ENCODE data around the gene PDHA1.

Gene PDHA1

DNA sequence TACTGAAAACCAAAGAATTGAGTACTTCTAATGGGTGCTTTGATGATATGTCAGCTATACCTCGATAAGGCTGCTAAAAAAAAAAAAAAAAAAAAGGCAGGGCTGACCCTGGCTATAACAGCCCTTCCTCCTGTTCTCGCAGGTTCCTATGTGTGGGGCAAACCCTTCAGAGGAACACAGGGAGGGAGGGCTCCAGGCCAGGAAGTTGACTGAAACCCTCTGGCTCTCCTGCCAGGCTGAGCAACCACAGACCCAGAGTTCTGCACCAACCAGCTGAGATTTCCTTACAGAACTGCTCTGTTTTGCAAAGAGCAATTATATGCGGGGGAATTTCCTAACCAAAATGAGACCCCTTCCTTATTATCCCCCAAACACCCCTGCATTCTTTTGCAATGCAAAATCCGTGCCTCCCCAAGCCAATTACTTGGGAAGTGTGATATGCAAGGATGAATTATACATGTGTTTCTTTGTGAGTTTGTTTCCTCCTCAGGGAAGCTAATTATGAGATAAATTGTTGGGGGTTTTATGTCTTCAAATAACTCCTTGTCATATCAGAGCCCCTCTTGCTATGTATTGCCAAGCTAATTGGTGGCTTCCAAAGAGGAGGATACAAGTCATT lies 45.6 kb downstream of the PDHA1 start:
- no peaks in the 10 kb centered on the region for H4K20me1 ChIP-seq (ENCODE audit: insufficient read depth, low read length)
- no peak overlapping the region for H3K4me2 ChIP-seq (ENCODE audit: low read length)
- no peak overlapping the region for H2AFZ ChIP-seq (ENCODE audit: low read length)
- TF ChIP-seq EZH2 (IDR thresholded peaks at IDR 0.05; ENCODE audit: borderline replicate concordance, low read length) (no peak), CTCF (IDR thresholded peaks at IDR 0.05; ENCODE audit: low read length) (no peak)
- H3K9me3 ChIP-seq (ENCODE audit: low read length), result no peaks in the 10 kb centered on the region
- no peaks in the 10 kb centered on the region for H3K36me3 ChIP-seq (ENCODE audit: insufficient read depth, low read length)
- H3K9me2 ChIP-seq (ENCODE audit: low read depth, low read length), result no peaks in the 10 kb centered on the region
- no peaks in the 10 kb centered on the region for H3K79me2 ChIP-seq (ENCODE audit: insufficient read depth, low read length)
- H3K4me1 ChIP-seq (ENCODE audit: insufficient read depth, low read length, severe bottlenecking), result no peaks in the 10 kb centered on the region
- no peaks in the 10 kb centered on the region for H3K27me3 ChIP-seq (ENCODE audit: insufficient read depth, low read length)
- no peaks in the 10 kb centered on the region for H3F3A ChIP-seq (ENCODE audit: insufficient read depth, low read length)
- no peak overlapping the region for H3K9ac ChIP-seq (ENCODE audit: low read length)
- no peak overlapping the region for H3K27ac ChIP-seq (ENCODE audit: low read depth, low read length, poor library complexity, severe bottlenecking)
- H3K4me3 ChIP-seq (ENCODE audit: low read depth, low read length, poor library complexity, severe bottlenecking), result no peak overlapping the region

GRCh38 chrX:19392078-19392477 lies 48.4 kb downstream of the PDHA1 start:
- Histone ChIP-seq H3K4me2 (ENCODE audit: low read length) (no peak overlapping the region), H3F3A (ENCODE audit: insufficient read depth, low read length) (no peaks in the 10 kb centered on the region), H3K36me3 (ENCODE audit: insufficient read depth, low read length) (no peaks in the 10 kb centered on the region), H4K20me1 (ENCODE audit: insufficient read depth, low read length) (no peaks in the 10 kb centered on the region), H3K4me3 (ENCODE audit: low read depth, low read length, poor library complexity, severe bottlenecking) (no peak overlapping the region), H3K79me2 (ENCODE audit: insufficient read depth, low read length) (no peaks in the 10 kb centered on the region), H3K9me2 (ENCODE audit: low read depth, low read length) (no peaks in the 10 kb centered on the region), H2AFZ (ENCODE audit: low read length) (no peak overlapping the region), H3K4me1 (ENCODE audit: insufficient read depth, low read length, severe bottlenecking) (no peaks in the 10 kb centered on the region), H3K27me3 (ENCODE audit: insufficient read depth, low read length) (no peaks in the 10 kb centered on the region), H3K9ac (ENCODE audit: low read length) (no peak overlapping the region), H3K9me3 (ENCODE audit: low read length) (no peaks in the 10 kb centered on the region), H3K27ac (ENCODE audit: low read depth, low read length, poor library complexity, severe bottlenecking) (no peak overlapping the region)
- no peak for TF ChIP-seq EZH2 (IDR thresholded peaks at IDR 0.05; ENCODE audit: borderline replicate concordance, low read length)
- no peak for TF ChIP-seq CTCF (IDR thresholded peaks at IDR 0.05; ENCODE audit: low read length)

DNA sequence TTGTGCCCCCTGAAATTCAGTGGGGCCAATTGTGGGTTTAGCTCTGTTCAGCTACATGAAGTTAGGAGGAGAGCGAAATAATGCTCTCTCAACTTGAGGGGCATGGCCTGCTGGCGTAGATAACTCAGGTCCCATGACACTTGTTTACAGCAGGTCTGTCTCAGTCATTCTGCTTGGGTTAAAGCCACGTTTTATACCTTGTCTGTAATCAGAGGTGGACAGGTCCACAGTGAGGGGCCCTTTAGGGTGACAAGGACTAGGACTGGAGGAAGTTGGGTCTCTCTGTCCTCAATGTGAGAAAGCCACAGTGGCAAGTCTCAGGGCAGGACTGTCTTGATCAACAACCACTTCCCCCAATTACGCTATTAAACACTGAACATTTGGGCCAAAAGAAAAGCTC lies 49.0 kb downstream of the PDHA1 start:
- Histone ChIP-seq H3K4me2 (ENCODE audit: low read length) (no peak overlapping the region), H3K27me3 (ENCODE audit: insufficient read depth, low read length) (no peaks in the 10 kb centered on the region), H3K9me3 (ENCODE audit: low read length) (no peaks in the 10 kb centered on the region), H3K9me2 (ENCODE audit: low read depth, low read length) (no peaks in the 10 kb centered on the region), H3K36me3 (ENCODE audit: insufficient read depth, low read length) (no peaks in the 10 kb centered on the region), H3K27ac (ENCODE audit: low read depth, low read length, poor library complexity, severe bottlenecking) (no peak overlapping the region), H3F3A (ENCODE audit: insufficient read depth, low read length) (no peaks in the 10 kb centered on the region), H3K9ac (ENCODE audit: low read length) (no peak overlapping the region), H3K4me3 (ENCODE audit: low read depth, low read length, poor library complexity, severe bottlenecking) (no peak overlapping the region), H4K20me1 (ENCODE audit: insufficient read depth, low read length) (no peaks in the 10 kb centered on the region), H2AFZ (ENCODE audit: low read length) (no peak overlapping the region), H3K4me1 (ENCODE audit: insufficient read depth, low read length, severe bottlenecking) (no peaks in the 10 kb centered on the region), H3K79me2 (ENCODE audit: insufficient read depth, low read length) (no peaks in the 10 kb centered on the region)
- TF ChIP-seq EZH2 (IDR thresholded peaks at IDR 0.05; ENCODE audit: borderline replicate concordance, low read length), result no peak
- no peak for TF ChIP-seq CTCF (IDR thresholded peaks at IDR 0.05; ENCODE audit: low read length)

All from OCI-LY1 (cell line).